LNCaP clone FGC (cell line): ENCODE measurements around the gene TMEM79.

Experiments used
- DNase-seq: peaks from one replicate; pipeline ENCODE4 v3.0.0-alpha.2; 2011; ENCODE audit warnings: low read depth
- H3K4me3 ChIP-seq: 2 replicates; pipeline ENCODE4 v1.5.1; 2011; ENCODE audit warnings: mild to moderate bottlenecking, low read depth, low read length, control low read depth
- CTCF ChIP-seq: IDR thresholded peaks from 2 replicates; pipeline ENCODE4 v1.5.1; 2012; ENCODE audit warnings: mild to moderate bottlenecking; ENCODE audit not compliant: control insufficient read depth, insufficient read depth; ENCODE audit errors: extremely low read depth

The TMEM79 gene

GRCh38 chr1:156295391-156295947 is 11.3 kb downstream of the TMEM79 start, which contains the start of gene GLMP:
Gene GLMP, minus strand, starts transcription at chr1:156295679. Its CDS starts 34 bp downstream, at chr1:156295645.
- TF ChIP-seq CTCF = no peak
- DNase-seq = no peak
- peak within 1 kb of the TSS; percentile 98 for H3K4me3 ChIP-seq

- H3K4me3 ChIP-seq = no peak within 1 kb of the TSS
- no peak for TF ChIP-seq CTCF
- no peak for DNase-seq
Measured at GRCh38 chr1:156298852-156299357, 14.8 kb downstream of the TMEM79 start, which contains the start of gene VHLL. Gene VHLL, minus strand, starts transcription at chr1:156299307. Its CDS starts 118 bp downstream, at chr1:156299189.

GRCh38 chr1:156303241-156303640 is 19.1 kb downstream of the TMEM79 start:
- no peak for DNase-seq
- H3K4me3 ChIP-seq = no peak overlapping the region
- no peak for TF ChIP-seq CTCF

GRCh38 chr1:156305215-156305614 is 21.1 kb downstream of the TMEM79 start:
- no peak for TF ChIP-seq CTCF
- DNase-seq = no peak
- no peak overlapping the region for H3K4me3 ChIP-seq

- no peak for TF ChIP-seq CTCF
- H3K4me3 ChIP-seq = no peak overlapping the region
- no peak for DNase-seq
Measured at GRCh38 chr1:156308078-156308477, 24.0 kb downstream of the TMEM79 start.

GRCh38 chr1:156310962-156311361 is 26.8 kb downstream of the TMEM79 start:
- no peak for DNase-seq
- H3K4me3 ChIP-seq = no peak overlapping the region
- no peak for TF ChIP-seq CTCF

- no peak for DNase-seq
- no peak for TF ChIP-seq CTCF
- no peak overlapping the region for H3K4me3 ChIP-seq
Measured at GRCh38 chr1:156316909-156317308, 32.8 kb downstream of the TMEM79 start.
